Gastrocnemius medialis (tissue), 4 donors: Measurements from ENCODE around the gene PPP6R3.

Source experiments
- POLR2A ChIP-seq, 2 donors: fragments of 450-650 bp; IDR thresholded peaks; one replicate each; pipeline ENCODE4 v1.6.1; 2017; ENCODE audit warnings: antibody characterized with exemption in 2 of 2, mild to moderate bottlenecking in 2 of 2, moderate library complexity in 2 of 2
- TF ChIP-seq, protein P1 (sequence below), 5 experiments: fragments of 450-650 bp in 3 of 5; fragments of 200-600 bp in 2 of 5; sonication (generic) in 2 of 5; IDR thresholded peaks in 4 of 5; conservative IDR thresholded peaks in 1 of 5; 1 replicate in 4 of 5; 2 replicates in 1 of 5; pipeline ENCODE4 v1.5.1; 2016 to 2019; ENCODE audit warnings: antibody characterized with exemption in 5 of 5, mild to moderate bottlenecking in 3 of 5, moderate library complexity in 3 of 5

GRCh38 chr11:68617925-68618809, 157.6 kb downstream of the PPP6R3 start:
- no peak for TF ChIP-seq POLR2A (IDR thresholded peaks at IDR 0.05)
- TF ChIP-seq, protein P1, sequence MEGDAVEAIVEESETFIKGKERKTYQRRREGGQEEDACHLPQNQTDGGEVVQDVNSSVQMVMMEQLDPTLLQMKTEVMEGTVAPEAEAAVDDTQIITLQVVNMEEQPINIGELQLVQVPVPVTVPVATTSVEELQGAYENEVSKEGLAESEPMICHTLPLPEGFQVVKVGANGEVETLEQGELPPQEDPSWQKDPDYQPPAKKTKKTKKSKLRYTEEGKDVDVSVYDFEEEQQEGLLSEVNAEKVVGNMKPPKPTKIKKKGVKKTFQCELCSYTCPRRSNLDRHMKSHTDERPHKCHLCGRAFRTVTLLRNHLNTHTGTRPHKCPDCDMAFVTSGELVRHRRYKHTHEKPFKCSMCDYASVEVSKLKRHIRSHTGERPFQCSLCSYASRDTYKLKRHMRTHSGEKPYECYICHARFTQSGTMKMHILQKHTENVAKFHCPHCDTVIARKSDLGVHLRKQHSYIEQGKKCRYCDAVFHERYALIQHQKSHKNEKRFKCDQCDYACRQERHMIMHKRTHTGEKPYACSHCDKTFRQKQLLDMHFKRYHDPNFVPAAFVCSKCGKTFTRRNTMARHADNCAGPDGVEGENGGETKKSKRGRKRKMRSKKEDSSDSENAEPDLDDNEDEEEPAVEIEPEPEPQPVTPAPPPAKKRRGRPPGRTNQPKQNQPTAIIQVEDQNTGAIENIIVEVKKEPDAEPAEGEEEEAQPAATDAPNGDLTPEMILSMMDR (IDR thresholded peaks at IDR 0.05 in 4 of 5, conservative IDR thresholded peaks at IDR 0.05 in 1 of 5): no peak
